Activated CD8-positive, alpha-beta T cell treated with anti-CD3 and anti-CD28 coated beads, Interleukin-2, amount 10 ng/mL, durations not matched to agents 7 days and 5 days (primary cell): Measurements from ENCODE around the gene PGLYRP4. TPM values are rescaled to one million over a fixed set of nuclear protein-coding genes. Genes with fewer than 3 reads are reported as not detected.

Experiments used
- ATAC-seq: fragments of 150-1000 bp; cut with Tn5 transposase; one replicate; pipeline ENCODE4 v1.10.0; 2021; ENCODE audit warnings: moderate library complexity
- CTCF ChIA-PET: fragments of 350-600 bp; sonication (Branson Sonifier 250); formaldehyde crosslinking; loops from one replicate; lab custom pipeline; 2021; ENCODE audit warnings: antibody characterized with exemption; lab: Charles Lee
- POLR2A ChIA-PET: fragments of 350-600 bp; sonication (Branson Sonifier 250); formaldehyde crosslinking; loops from one replicate; lab custom pipeline; 2021; ENCODE audit warnings: antibody characterized with exemption; lab: Charles Lee
- DNase-seq: peaks from one replicate; pipeline ENCODE4 v3.0.0-alpha.2; 2020
- H3K27ac Mint-ChIP-seq: one replicate; pipeline ENCODE4 v1.8.0; 2021; ENCODE audit warnings: mild to moderate bottlenecking, mixed read lengths
- H3K27me3 Mint-ChIP-seq: one replicate; pipeline ENCODE4 v1.8.0; 2021; ENCODE audit warnings: low read depth, mixed read lengths
- H3K36me3 Mint-ChIP-seq: one replicate; pipeline ENCODE4 v1.8.0; 2021; ENCODE audit warnings: low read depth, mixed read lengths
- H3K4me1 Mint-ChIP-seq: one replicate; pipeline ENCODE4 v1.8.0; 2021; ENCODE audit warnings: low read depth, mixed read lengths
- H3K4me3 Mint-ChIP-seq: one replicate; pipeline ENCODE4 v1.8.0; 2021; ENCODE audit warnings: mild to moderate bottlenecking, mixed read lengths
- H3K9me3 Mint-ChIP-seq: one replicate; pipeline ENCODE4 v1.8.0; 2022; ENCODE audit warnings: mixed read lengths; ENCODE audit not compliant: insufficient read depth
- total RNA-seq, 2 experiments: library from RNA; stranded (reverse); gene quantifications; one replicate each; pipeline ENCODE4 v1.2.3, GENCODE V29; 2021

The PGLYRP4 gene
- total RNA-seq, 2 experiments from 2014 or later, result not detected

- no peak for DNase-seq
- no peak for ATAC-seq
- Mint-ChIP-seq H3K27me3 (peaks cover 9% of the 10 kb centered on the region), H3K4me1 (peaks cover 2% of the 10 kb centered on the region), H3K9me3 (no peaks in the 10 kb centered on the region), H3K4me3 (no peak within 1 kb of the TSS), H3K36me3 (no peaks in the 10 kb centered on the region), H3K27ac (no peak within 1 kb of the TSS)
- ChIA-PET POLR2A (no interaction called here), CTCF (no interaction called here)
These were observed 42.5 kb upstream of the PGLYRP4 start, which contains the start of gene S100A8 for GRCh38 chr1:153390938-153391710. Gene S100A8, minus strand, starts transcription at chr1:153391073. Its CDS starts 538 bp downstream, at chr1:153390535.

- Mint-ChIP-seq H3K4me3 (no peak overlapping the region), H3K27ac (no peak overlapping the region), H3K27me3 (peaks cover 9% of the 10 kb centered on the region), H3K4me1 (peaks cover 2% of the 10 kb centered on the region), H3K36me3 (no peaks in the 10 kb centered on the region), H3K9me3 (no peaks in the 10 kb centered on the region)
- ATAC-seq (no peak), DNase-seq (no peak)
- POLR2A ChIA-PET, result no interaction called here
- CTCF ChIA-PET, result no interaction called here
These were observed 41.6 kb upstream of the PGLYRP4 start for GRCh38 chr1:153389973-153390879.

- no peak for ATAC-seq
- CTCF ChIA-PET, result no interaction called here
These were observed 40.8 kb upstream of the PGLYRP4 start for GRCh38 chr1:153389401-153389800.

GRCh38 chr1:153387785-153388184, 39.1 kb upstream of the PGLYRP4 start:
- ChIA-PET POLR2A (no interaction called here), CTCF (no interaction called here)
- DNase-seq, result no peak
- no peak for ATAC-seq
- H3K27ac Mint-ChIP-seq, result no peak overlapping the region
- no peaks in the 10 kb centered on the region for H3K9me3 Mint-ChIP-seq
- H3K4me1 Mint-ChIP-seq, result peaks cover 2% of the 10 kb centered on the region
- no peak overlapping the region for H3K4me3 Mint-ChIP-seq
- peaks cover 9% of the 10 kb centered on the region for H3K27me3 Mint-ChIP-seq
- no peaks in the 10 kb centered on the region for H3K36me3 Mint-ChIP-seq

More at GRCh38 chr1:153389401-153389800, 40.8 kb upstream of the PGLYRP4 start:
- Mint-ChIP-seq H3K9me3 (no peaks in the 10 kb centered on the region), H3K4me1 (peaks cover 2% of the 10 kb centered on the region), H3K4me3 (no peak overlapping the region), H3K27ac (no peak overlapping the region), H3K27me3 (peaks cover 9% of the 10 kb centered on the region), H3K36me3 (no peaks in the 10 kb centered on the region)
- POLR2A ChIA-PET, result no interaction called here
- DNase-seq, result no peak

GRCh38 chr1:153387001-153387400, 38.4 kb upstream of the PGLYRP4 start:
- no peaks in the 10 kb centered on the region for H3K36me3 Mint-ChIP-seq
- ChIA-PET POLR2A (no interaction called here), CTCF (no interaction called here)
- ATAC-seq, result no peak
- H3K4me3 Mint-ChIP-seq, result no peak overlapping the region
- H3K9me3 Mint-ChIP-seq, result no peaks in the 10 kb centered on the region
- DNase-seq, result no peak
- peaks cover 2% of the 10 kb centered on the region for H3K4me1 Mint-ChIP-seq
- H3K27ac Mint-ChIP-seq, result no peak overlapping the region
- H3K27me3 Mint-ChIP-seq, result peaks cover 13% of the 10 kb centered on the region

- Mint-ChIP-seq H3K4me1 (peaks cover 2% of the 10 kb centered on the region), H3K36me3 (no peaks in the 10 kb centered on the region), H3K27ac (no peak overlapping the region), H3K4me3 (no peak overlapping the region), H3K9me3 (peaks cover 2% of the 10 kb centered on the region), H3K27me3 (peaks cover 16% of the 10 kb centered on the region)
- CTCF ChIA-PET, result interaction anchor here (0.9 kb wide), 1 partner anchor 18 kb away, joined by 3 read pairs; no protein-coding TSS in a partner anchor
- POLR2A ChIA-PET, result no interaction called here
- ATAC-seq (no peak), DNase-seq (no peak)
These were observed 37.9 kb upstream of the PGLYRP4 start for GRCh38 chr1:153386500-153386901.

- Mint-ChIP-seq H3K27ac (no peak overlapping the region), H3K9me3 (peaks cover 7% of the 10 kb centered on the region), H3K27me3 (peaks cover 19% of the 10 kb centered on the region), H3K36me3 (no peaks in the 10 kb centered on the region), H3K4me3 (no peak overlapping the region), H3K4me1 (peaks cover 2% of the 10 kb centered on the region)
- ATAC-seq, result no peak
- ChIA-PET CTCF (no interaction called here), POLR2A (interaction anchor here (0.7 kb wide), 1 partner anchor 50 kb away, joined by 3 read pairs; no protein-coding TSS in a partner anchor)
- DNase-seq, result no peak
These were observed 36.4 kb upstream of the PGLYRP4 start for GRCh38 chr1:153384958-153385580.

- Mint-ChIP-seq H3K27me3 (peaks cover 22% of the 10 kb centered on the region), H3K4me3 (no peak overlapping the region)
These were observed 32.1 kb upstream of the PGLYRP4 start for GRCh38 chr1:153380711-153381110.

GRCh38 chr1:153379591-153379990, 30.9 kb upstream of the PGLYRP4 start:
- H3K4me1 Mint-ChIP-seq, result no peaks in the 10 kb centered on the region
- ChIA-PET CTCF (no interaction called here), POLR2A (no interaction called here)
- H3K4me3 Mint-ChIP-seq, result no peak overlapping the region
- no peak for DNase-seq
- no peak overlapping the region for H3K27ac Mint-ChIP-seq
- H3K27me3 Mint-ChIP-seq, result peaks cover 22% of the 10 kb centered on the region
- H3K9me3 Mint-ChIP-seq, result peaks cover 7% of the 10 kb centered on the region
- H3K36me3 Mint-ChIP-seq, result no peaks in the 10 kb centered on the region
- no peak for ATAC-seq

More at GRCh38 chr1:153380711-153381110, 32.1 kb upstream of the PGLYRP4 start:
- Mint-ChIP-seq H3K27ac (no peak overlapping the region), H3K4me1 (no peaks in the 10 kb centered on the region), H3K9me3 (peaks cover 7% of the 10 kb centered on the region), H3K36me3 (no peaks in the 10 kb centered on the region)
- CTCF ChIA-PET, result no interaction called here
- POLR2A ChIA-PET, result interaction anchor here (0.7 kb wide), 1 partner anchor 533 kb away, joined by 4 read pairs; no protein-coding TSS in a partner anchor
- ATAC-seq (no peak), DNase-seq (no peak)

GRCh38 chr1:153375511-153375910, 26.9 kb upstream of the PGLYRP4 start, which contains the start of gene S100A12:
Gene S100A12, minus strand, starts transcription at chr1:153375621. Its CDS starts 1,029 bp downstream, at chr1:153374592.
- ChIA-PET CTCF (no interaction called here), POLR2A (interaction anchor here (0.6 kb wide), 1 partner anchor 19 kb away, joined by 3 read pairs; no protein-coding TSS in a partner anchor)
- H3K4me3 Mint-ChIP-seq, result no peak within 1 kb of the TSS

GRCh38 chr1:153374071-153374470, 25.4 kb upstream of the PGLYRP4 start:
- no peaks in the 10 kb centered on the region for H3K9me3 Mint-ChIP-seq
- ChIA-PET POLR2A (no interaction called here), CTCF (no interaction called here)
- no peaks in the 10 kb centered on the region for H3K36me3 Mint-ChIP-seq
- H3K27ac Mint-ChIP-seq, result no peak overlapping the region
- peaks cover 8% of the 10 kb centered on the region for H3K27me3 Mint-ChIP-seq
- H3K4me3 Mint-ChIP-seq, result no peak overlapping the region
- no peaks in the 10 kb centered on the region for H3K4me1 Mint-ChIP-seq
- ATAC-seq (no peak), DNase-seq (no peak)

More at GRCh38 chr1:153375511-153375910, 26.9 kb upstream of the PGLYRP4 start, which contains the start of gene S100A12:
- H3K27me3 Mint-ChIP-seq, result peaks cover 8% of the 10 kb centered on the region
- ATAC-seq (no peak), DNase-seq (no peak)
- no peaks in the 10 kb centered on the region for H3K36me3 Mint-ChIP-seq
- H3K9me3 Mint-ChIP-seq, result no peaks in the 10 kb centered on the region
- no peak within 1 kb of the TSS for H3K27ac Mint-ChIP-seq
- no peaks in the 10 kb centered on the region for H3K4me1 Mint-ChIP-seq
